Measurements from ENCODE around the gene SRCAP.
A peak's percentile ranks its signal among the peaks of the same experiment; 100 is the strongest.

SRCAP gene

DNA sequence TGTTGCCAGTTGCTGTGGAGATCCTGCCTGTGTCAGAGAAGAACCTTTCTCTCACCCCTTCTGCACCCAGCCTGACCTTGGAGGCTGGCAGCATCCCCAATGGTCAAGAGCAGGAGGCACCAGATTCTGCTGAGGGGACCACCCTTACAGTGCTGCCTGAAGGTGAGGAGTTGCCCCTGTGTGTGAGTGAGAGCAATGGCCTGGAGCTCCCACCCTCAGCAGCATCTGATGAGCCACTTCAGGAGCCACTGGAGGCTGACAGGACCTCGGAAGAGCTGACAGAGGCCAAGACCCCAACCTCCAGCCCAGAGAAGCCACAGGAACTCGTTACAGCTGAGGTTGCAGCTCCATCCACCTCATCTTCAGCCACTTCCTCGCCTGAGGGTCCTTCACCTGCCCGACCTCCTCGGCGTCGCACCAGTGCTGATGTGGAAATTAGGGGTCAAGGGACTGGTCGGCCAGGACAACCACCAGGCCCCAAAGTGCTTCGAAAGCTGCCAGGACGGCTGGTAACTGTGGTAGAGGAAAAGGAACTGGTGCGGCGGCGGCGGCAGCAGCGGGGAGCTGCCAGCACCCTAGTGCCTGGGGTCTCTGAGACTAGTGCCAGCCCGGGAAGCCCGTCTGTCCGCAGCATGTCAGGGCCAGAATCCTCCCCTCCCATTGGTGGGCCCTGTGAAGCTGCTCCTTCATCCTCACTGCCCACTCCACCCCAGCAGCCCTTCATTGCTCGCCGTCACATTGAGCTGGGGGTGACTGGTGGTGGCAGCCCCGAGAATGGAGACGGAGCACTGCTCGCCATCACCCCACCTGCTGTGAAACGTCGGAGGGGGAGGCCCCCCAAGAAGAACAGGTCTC is 39.0 kb downstream of the SRCAP start:
- DNase-seq = no peak

GRCh38 chr16:30738984-30739951 is 40.3 kb downstream of the SRCAP start:
- no peak for DNase-seq

GRCh38 chr16:30740364-30741251 is 41.6 kb downstream of the SRCAP start:
- DNase-seq = peak; percentile 44

- DNase-seq = no peak
Observed at GRCh38 chr16:30741461-30741914, 42.5 kb downstream of the SRCAP start.

- no peak for DNase-seq
Observed at GRCh38 chr16:30743716-30744115, 44.7 kb downstream of the SRCAP start.

DNA sequence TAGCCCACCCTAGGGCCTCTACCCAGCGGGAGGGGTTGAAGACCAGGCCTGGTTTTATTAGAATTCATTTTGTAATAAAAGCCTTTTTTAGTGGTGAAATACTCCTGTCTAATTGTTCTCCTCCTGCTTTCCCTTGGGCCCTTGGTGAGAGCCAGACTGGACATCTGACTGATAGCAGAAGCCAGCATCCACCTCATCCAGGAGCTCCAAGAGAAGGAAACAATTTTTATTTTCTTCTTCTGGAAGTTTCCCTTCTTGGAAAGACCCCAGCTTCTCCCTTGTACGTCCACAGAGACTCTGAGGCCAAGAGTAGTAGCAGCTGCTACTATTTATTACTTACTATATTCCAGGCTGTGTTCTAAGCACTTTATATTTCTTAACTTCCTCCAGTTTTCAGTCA is 45.2 kb downstream of the SRCAP start:
- no peak for DNase-seq

DNA sequence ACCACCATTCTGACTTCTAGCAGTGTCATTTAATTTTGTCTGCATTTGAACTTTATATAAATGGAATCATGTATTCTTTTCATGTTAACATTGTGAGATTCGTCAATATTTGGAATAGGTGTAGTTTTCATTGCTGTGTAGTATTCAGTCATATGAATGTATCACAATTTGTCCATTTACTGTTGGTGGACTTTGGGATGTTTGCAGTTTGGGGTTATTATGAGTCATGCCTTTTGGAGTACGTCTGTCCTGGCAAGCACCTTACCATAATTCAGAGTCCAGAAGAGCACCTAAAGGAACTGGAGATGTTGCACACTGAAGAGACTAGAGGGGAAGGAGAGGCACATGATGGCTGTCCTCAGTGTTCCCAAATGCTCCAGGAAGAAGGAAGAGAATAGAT is 46.1 kb downstream of the SRCAP start:
- DNase-seq = no peak

DNA sequence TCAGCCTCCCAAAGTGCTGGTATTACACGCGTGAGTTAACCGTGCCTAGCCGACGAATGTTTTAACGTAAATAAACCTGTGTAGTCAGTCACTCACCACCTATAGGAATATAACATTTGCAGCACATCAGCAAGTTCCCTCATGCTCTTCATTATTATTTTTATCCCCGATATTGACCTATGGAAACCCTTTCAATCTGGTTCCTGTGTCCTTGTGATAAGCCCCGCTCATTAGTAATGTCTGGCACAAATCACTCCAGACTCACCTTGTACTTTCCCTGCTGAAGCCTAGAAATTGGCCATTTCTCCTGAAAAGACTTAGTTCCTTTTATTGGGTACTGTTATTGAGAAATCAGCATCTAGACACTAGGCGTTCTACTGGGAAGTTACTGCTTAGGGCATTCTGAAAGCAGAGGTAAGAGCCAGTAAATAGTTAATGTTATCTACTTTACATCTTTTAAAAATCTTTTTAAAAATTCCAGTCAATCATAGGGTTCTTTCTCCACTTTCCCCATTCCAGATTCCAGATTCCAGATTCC is 47.7 kb downstream of the SRCAP start:
- DNase-seq = no peak

DNA sequence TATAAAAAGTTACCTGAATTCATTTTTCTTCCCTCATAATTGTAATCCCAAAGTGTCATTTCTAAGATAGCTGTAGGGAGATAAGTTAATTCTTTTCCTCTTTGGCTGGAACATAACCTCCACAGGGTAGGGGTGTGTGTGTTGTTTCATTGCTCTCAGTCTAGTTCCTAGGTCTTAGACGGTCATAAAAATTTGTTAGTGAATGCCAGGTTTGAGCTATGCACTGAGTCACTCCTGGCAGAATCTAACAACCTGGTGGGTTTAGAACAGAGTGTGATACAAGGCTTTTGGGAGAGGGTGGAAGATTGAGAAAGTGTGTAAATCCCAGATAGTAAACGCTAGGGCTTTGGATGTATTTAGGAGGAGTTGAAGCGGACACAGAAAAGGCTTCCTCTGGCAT is 48.4 kb downstream of the SRCAP start:
- DNase-seq = no peak

DNA sequence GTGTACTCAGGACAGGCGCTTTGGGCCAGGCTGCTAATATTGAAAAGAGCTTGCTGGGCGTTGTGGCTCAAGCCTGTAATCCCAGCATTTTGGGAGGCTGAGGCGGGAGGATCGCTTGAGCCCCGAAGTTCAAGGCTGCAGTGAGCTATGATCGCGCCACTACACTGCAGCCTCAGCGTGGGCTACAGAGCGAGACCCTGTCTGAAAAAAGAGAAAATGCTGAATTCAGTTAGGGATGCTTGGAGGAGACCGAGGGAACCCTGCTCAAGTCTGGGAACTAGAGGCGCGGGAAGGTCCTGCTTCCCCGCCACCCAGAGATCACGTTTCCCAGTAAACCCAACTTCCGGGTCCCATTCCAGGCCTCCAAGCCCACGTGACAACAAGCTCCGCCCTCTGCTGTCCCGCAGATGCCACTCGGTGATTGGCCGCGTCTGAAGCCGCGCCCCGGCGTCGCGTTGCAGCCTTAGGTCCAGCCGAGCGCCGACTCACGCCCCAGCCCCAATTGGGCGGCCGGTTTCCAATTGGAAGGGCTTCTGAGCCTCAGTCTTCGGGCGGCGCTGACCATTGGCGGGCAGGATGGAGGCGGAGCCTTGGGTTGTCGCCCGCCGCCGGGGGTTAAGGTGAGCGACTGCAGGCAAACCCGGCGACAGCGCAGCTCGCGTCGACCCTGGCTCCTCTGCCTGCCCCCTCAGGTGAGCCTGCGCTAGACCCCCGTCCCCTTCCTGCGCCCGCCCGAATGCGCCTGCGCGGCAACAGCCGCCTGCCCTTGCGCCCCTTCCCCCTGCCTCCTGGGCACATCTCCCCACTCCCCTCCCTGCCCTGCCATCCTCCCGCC is 49.0 kb downstream of the SRCAP start, which contains the start of gene PHKG2:
PHKG2 (plus strand) TSS at position 627 of the 835 bp plus-strand sequence. CDS start 396 bp downstream, outside the sequence.
- peak; percentile 98 for DNase-seq

- peak; percentile 60 for DNase-seq
Observed at GRCh38 chr16:30748634-30749445, 49.9 kb downstream of the SRCAP start.

- no peak for DNase-seq
Observed at GRCh38 chr16:30750201-30750600, 51.2 kb downstream of the SRCAP start.

- no peak for DNase-seq
Observed at GRCh38 chr16:30750876-30751465, 52.0 kb downstream of the SRCAP start.

DNA sequence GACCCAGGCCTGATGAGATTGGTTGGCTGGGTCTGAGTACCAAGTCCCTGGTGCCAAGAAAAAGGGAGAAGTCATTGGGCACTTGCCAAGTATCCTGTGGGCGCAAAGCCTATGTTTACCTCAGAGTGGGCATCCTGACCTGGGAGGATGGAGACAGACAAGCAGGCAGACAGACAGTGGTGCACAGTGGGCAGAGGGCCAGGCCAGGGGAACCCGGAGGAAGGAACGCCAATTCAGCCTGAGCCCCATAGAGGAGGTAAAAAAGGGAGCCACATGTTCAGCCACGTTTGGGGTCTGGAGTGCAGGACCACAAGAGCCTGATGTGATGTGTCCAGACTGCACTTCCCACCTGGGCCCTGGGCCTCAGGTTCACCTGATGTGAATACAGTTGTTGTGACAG is 54.6 kb downstream of the SRCAP start:
- no peak for DNase-seq

DNA sequence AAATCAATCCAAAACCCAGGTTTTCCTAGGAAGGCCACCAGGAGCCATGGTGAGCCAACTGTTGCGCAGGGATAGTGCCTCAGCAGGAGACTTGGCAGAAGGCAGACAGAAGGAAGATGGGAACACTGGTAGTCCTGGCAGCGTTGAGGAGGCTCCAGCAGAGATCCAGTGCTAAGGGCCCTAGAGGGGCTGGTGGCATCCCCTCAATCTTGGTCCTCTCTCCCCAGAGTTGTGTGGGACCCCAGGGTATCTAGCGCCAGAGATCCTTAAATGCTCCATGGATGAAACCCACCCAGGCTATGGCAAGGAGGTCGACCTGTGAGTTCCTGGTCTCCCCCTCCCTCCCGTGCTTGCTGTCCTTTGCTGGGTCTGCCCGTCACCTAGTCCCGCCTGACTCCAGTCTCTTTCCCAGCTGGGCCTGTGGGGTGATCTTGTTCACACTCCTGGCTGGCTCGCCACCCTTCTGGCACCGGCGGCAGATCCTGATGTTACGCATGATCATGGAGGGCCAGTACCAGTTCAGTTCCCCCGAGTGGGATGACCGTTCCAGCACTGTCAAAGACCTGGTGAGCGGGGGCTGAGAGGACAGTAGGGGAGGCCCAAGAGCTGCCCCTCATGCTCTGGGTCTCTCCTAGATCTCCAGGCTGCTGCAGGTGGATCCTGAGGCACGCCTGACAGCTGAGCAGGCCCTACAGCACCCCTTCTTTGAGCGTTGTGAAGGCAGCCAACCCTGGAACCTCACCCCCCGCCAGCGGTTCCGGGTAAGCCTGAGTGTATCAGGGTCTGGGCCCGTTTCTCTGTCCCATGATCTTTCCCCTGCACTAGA is 57.2 kb downstream of the SRCAP start:
- no peak for DNase-seq

- DNase-seq = no peak
Observed at GRCh38 chr16:30756781-30757100, 57.8 kb downstream of the SRCAP start.

DNA sequence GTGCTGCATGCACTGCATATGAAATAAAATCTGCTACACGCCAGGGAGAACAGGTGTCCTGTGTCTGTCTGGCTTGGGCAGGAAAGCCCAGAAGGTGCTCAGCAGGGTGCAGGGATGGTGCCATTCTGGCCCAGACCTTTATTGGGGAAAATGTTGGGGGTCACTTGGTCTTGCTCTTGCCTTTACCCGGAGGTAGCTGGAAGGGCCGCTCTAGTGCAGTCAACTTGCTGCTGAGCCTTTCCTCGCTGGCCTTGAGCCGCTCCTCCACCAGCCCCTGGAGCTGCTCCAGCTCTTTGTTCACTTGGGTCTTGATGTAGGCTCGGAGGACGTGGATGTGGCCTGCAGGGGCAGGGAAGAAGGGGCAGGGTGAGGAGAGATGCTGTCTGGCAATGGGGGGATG is 58.3 kb downstream of the SRCAP start:
- DNase-seq = no peak

DNA sequence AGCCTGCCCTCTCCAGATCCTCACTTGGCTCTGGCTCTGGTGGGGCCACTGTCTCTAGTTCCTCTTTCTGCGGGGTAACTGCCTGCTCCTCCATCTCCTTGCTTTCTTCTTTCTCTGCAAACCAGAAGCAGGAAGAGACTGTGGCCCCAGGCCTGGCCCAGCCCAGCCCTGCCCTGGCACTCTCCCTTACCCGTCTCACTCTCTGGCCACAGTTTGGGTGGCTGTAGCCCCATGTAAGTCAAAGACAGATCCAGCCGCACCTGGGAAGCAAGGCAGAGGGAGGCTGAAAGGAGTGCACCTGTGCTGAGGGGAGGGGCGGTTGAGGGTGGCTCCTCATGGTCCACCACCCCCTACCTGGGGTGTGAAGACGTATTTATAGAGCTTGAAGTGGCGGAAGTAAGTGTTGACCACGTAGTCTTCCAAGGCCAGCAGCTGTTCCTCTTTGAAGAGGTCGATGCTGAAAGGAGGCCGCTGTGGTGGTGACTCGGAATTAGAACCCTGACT is 60.1 kb downstream of the SRCAP start:
- no peak for DNase-seq

- DNase-seq = no peak
Observed at GRCh38 chr16:30760001-30760559, 61.1 kb downstream of the SRCAP start.
